ENCODE measurements around the gene PLA2G4E.

PLA2G4E gene

GRCh38 chr15:42009022-42009421 lies 11.8 kb downstream of the PLA2G4E start:
- Histone ChIP-seq H3K9me3 (peaks cover 0 to 2% (median 0%) of the 10 kb centered on the region in 3 donors), H3K4me3 (no peak overlapping the region), H3K36me3 (no peaks in the 10 kb centered on the region), H3K27me3 (no peaks in the 10 kb centered on the region), H3K4me1 (no peaks in the 10 kb centered on the region), H3K27ac (no peak overlapping the region)
- TF ChIP-seq, protein P1, sequence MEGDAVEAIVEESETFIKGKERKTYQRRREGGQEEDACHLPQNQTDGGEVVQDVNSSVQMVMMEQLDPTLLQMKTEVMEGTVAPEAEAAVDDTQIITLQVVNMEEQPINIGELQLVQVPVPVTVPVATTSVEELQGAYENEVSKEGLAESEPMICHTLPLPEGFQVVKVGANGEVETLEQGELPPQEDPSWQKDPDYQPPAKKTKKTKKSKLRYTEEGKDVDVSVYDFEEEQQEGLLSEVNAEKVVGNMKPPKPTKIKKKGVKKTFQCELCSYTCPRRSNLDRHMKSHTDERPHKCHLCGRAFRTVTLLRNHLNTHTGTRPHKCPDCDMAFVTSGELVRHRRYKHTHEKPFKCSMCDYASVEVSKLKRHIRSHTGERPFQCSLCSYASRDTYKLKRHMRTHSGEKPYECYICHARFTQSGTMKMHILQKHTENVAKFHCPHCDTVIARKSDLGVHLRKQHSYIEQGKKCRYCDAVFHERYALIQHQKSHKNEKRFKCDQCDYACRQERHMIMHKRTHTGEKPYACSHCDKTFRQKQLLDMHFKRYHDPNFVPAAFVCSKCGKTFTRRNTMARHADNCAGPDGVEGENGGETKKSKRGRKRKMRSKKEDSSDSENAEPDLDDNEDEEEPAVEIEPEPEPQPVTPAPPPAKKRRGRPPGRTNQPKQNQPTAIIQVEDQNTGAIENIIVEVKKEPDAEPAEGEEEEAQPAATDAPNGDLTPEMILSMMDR (IDR thresholded peaks at IDR 0.05) = no peak
- DNase-seq = no peak
- intact Hi-C loops (cut with DNase I; ENCODE audit: low total_unique reads) = no loop called here

- no peak overlapping the region for H3K4me3 ChIP-seq
- TF ChIP-seq, protein P1 (IDR thresholded peaks at IDR 0.05) = no peak
- no peaks in the 10 kb centered on the region for H3K4me1 ChIP-seq
- no peak for DNase-seq
- H3K36me3 ChIP-seq = no peaks in the 10 kb centered on the region
- H3K9me3 ChIP-seq = peaks cover 0 to 2% (median 0%) of the 10 kb centered on the region in 3 donors
- no peak overlapping the region for H3K27ac ChIP-seq
- intact Hi-C loops (cut with DNase I; ENCODE audit: low total_unique reads) = no loop called here
- no peaks in the 10 kb centered on the region for H3K27me3 ChIP-seq
Observed at GRCh38 chr15:42007386-42007785, 13.5 kb downstream of the PLA2G4E start.

- DNase-seq = no peak
- Histone ChIP-seq H3K36me3 (no peaks in the 10 kb centered on the region), H3K27ac (no peak overlapping the region), H3K27me3 (no peaks in the 10 kb centered on the region), H3K4me3 (no peak overlapping the region), H3K4me1 (no peaks in the 10 kb centered on the region), H3K9me3 (peaks cover 0 to 2% (median 0%) of the 10 kb centered on the region in 3 donors)
- TF ChIP-seq, protein P1 (IDR thresholded peaks at IDR 0.05) = no peak
- intact Hi-C loops (cut with DNase I; ENCODE audit: low total_unique reads) = no loop called here
Observed at GRCh38 chr15:42002333-42002732, 18.5 kb downstream of the PLA2G4E start.

DNA sequence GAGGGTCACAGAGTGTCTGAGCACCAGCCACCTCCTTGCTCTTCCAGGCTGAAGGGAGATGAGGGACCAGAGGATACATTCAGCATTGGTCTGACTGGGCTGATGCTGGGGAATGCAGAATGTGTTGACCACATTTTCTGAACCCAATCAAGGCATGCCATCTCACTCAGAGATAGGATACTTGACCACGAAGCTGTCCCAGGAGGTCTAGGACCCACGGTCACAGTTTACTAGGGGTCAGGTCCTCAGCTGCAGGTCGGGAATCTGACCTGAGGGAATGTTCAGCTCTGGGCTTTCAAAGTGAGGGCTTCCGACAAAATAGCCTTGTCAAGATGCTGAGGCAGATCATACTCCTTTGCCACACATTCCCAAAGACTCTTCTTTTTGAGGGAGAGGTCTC lies 19.6 kb downstream of the PLA2G4E start:
- Histone ChIP-seq H3K36me3 (no peaks in the 10 kb centered on the region), H3K4me3 (no peak overlapping the region), H3K4me1 (no peaks in the 10 kb centered on the region), H3K27ac (no peak overlapping the region), H3K27me3 (no peaks in the 10 kb centered on the region), H3K9me3 (no peaks in the 10 kb centered on the region)
- TF ChIP-seq, protein P1 (IDR thresholded peaks at IDR 0.05) = no peak
- no peak for DNase-seq
- intact Hi-C loops (cut with DNase I; ENCODE audit: low total_unique reads) = no loop called here

DNA sequence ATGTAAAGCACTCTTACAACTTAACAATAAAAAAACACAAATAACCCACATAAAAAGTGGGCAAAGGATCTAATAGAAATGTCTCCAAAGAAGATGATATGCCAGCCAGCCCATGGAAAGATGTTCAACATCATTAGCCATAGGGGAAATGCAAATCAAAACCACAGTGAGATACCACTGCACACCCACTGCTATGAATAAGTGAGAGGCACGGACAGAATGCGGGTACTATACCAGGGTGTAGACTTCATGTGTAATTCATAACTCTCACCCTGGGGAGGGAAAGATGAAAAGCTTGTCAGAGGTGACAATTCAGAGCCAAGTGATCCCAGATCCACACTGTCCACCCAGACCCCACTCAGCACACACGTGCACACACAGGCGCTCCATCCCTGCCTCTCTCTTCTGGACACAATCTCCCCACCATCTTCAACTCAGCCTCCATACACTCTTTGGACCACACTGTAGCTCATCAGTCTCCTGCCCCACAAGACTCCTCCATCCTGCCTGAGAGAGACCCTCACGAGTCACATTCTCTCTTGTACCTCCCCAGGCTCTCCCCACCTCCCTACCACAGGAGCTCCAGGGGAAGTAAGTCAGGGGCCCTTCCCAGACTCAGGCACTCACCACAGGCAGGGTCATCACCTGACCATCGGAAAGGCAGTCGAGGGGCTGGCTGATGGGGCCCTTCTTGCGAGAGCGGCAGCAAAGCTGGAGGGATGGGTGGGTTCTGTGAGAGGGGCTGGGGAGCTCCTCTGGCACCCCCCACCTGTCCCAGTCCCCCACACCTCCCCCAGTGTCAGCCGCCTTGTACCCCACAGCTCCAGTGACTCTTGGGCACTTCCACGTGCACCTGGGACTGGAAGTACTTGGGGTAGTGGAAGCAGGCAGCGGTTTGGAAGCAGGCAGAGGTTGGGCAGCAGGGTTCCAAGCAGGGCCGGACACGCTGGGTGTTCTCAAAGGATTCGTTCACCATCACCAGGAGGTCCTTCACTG lies 21.3 kb downstream of the PLA2G4E start:
- Histone ChIP-seq H3K27me3 (no peaks in the 10 kb centered on the region), H3K4me1 (no peaks in the 10 kb centered on the region), H3K4me3 (no peak overlapping the region), H3K9me3 (no peaks in the 10 kb centered on the region), H3K36me3 (no peaks in the 10 kb centered on the region), H3K27ac (no peak overlapping the region)
- intact Hi-C loops (cut with DNase I; ENCODE audit: low total_unique reads) = loop anchor here (5.0 kb wide), 1 partner anchor 53 kb away; no protein-coding TSS in a partner anchor
- no peak for DNase-seq
- TF ChIP-seq, protein P1 (IDR thresholded peaks at IDR 0.05) = no peak
